HepG2 (cell line): ENCODE measurements around the gene RRAS2.

ENCODE experiments used
- POLR2AphosphoS5 ChIP-seq: IDR thresholded peaks from 2 replicates; pipeline ENCODE4 v1.6.1; 2012; ENCODE audit warnings: low read depth, low read length
- PPARG ChIP-seq: conservative IDR thresholded peaks from 2 replicates; pipeline ENCODE4 v1.6.1; 2016; ENCODE audit warnings: missing biosample characterization, missing genetic modification reagents
- SMAD1 ChIP-seq: sonication (generic); formaldehyde crosslinking; IDR thresholded peaks from 2 replicates; pipeline ENCODE4 v1.4.0; 2020; ENCODE audit warnings: missing genetic modification reagents, low read depth, mild to moderate bottlenecking, borderline replicate concordance
- ZNF124 ChIP-seq: sonication (generic); formaldehyde crosslinking; IDR thresholded peaks from 2 replicates; pipeline ENCODE4 v1.4.0; 2020; ENCODE audit warnings: missing genetic modification reagents

DNA sequence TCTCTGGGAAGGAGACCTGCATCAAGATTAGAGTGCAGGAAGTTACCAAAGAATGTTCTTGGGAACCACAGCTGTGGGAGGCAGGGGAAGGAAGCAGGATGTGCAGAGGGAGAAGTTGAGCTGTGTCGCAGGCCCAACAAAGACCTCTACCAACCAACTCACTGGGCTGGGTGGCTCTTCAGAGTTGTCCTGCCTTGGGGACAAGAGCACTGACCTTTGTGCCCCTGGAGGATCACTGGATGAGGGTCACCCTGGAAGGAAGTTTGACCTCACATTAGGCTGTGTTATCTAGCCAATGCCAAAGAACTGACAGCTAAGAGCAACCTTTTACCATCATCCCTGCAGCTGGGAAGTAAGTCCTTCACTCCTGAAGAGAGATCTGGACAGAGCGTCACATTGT is 130.6 kb downstream of the RRAS2 start:
- TF ChIP-seq ZNF124 (CRISPR knock-in tag) (no peak), SMAD1 (CRISPR knock-in tag) (no peak), PPARG (CRISPR knock-in tag) (no peak), POLR2AphosphoS5 (no peak)
